HepG2 (cell line): ENCODE data around the gene CCDC154. TPM values are rescaled to one million over a fixed set of nuclear protein-coding genes. Genes with fewer than 3 reads are reported as not detected.

Experiments
- ATAC-seq: fragments of 200-7000 bp; cut with Tn5 transposase; 3 replicates; pipeline ENCODE4 v1.9.1; 2020; ENCODE audit warnings: mild to moderate bottlenecking, moderate library complexity
- BruUV-seq: library from RNA; stranded (reverse); fragments of 400-500 nt; replicated peaks from 2 replicates; lab custom pipeline; 2021; lab: Mats Ljungman, UMichigan
- CTCF ChIA-PET: fragments of 300-600 bp; formaldehyde crosslinking; extraction: SDS; loops from one replicate; lab custom pipeline; 2021; ENCODE audit warnings: low total read pairs, inconsistent platforms, low intra/inter-chr PET ratio; lab: Yijun Ruan, JAX
- POLR2A ChIA-PET: fragments of 350-600 bp; sonication (Branson Sonifier 250); formaldehyde crosslinking; loops from one replicate; lab custom pipeline; 2020; ENCODE audit warnings: antibody characterized with exemption, inconsistent platforms; lab: Yijun Ruan, JAX
- DNase-seq: peaks from one replicate; pipeline ENCODE4 v3.0.0-alpha.2; 2015; ENCODE audit warnings: low spot score
- FAIRE-seq: peaks from 3 replicates; lab custom pipeline; 2011; peaks lifted over from hg19 to GRCh38; lab: Jason Lieb, UNC
- H2AFZ ChIP-seq: one replicate; pipeline ENCODE4 v1.6.1; 2011; ENCODE audit warnings: low read length, inconsistent platforms
- H3K27ac ChIP-seq: fragments of 300-600 bp; 3 replicates; pipeline ENCODE4 v1.8.0; 2011; ENCODE audit warnings: mixed run types, mild to moderate bottlenecking, mixed read lengths, low read length, inconsistent platforms; ENCODE audit not compliant: insufficient read depth; ENCODE audit errors: extremely low read length
- H3K27me3 ChIP-seq, 2 experiments: fragments of 200-600 bp in 1 of 2; 2 replicates in 1 of 2; 3 replicates in 1 of 2; pipeline versions ENCODE4 v1.6.0 to v1.8.0; 2011; ENCODE audit warnings: low read length in 2 of 2, mild to moderate bottlenecking in 2 of 2, moderate library complexity in 2 of 2, inconsistent platforms in 1 of 2; ENCODE audit not compliant: insufficient read depth in 2 of 2, control insufficient read depth in 1 of 2
- H3K36me3 ChIP-seq, 2 experiments: fragments of 200-600 bp in 1 of 2; replicated peaks in 1 of 2; 2 replicates in 1 of 2; 3 replicates in 1 of 2; pipeline versions ENCODE4 v1.5.1 to v1.8.0; 2011; ENCODE audit warnings: low read length in 2 of 2, inconsistent platforms in 1 of 2; ENCODE audit not compliant: insufficient read depth in 2 of 2, control insufficient read depth in 1 of 2
- H3K4me1 ChIP-seq: 2 replicates; pipeline ENCODE4 v1.5.1; 2012; ENCODE audit warnings: low read length, inconsistent platforms; ENCODE audit not compliant: insufficient read depth
- H3K4me2 ChIP-seq: 2 replicates; pipeline ENCODE4 v1.6.0; 2011; ENCODE audit warnings: low read depth, low read length, inconsistent platforms
- H3K4me3 ChIP-seq, 3 experiments: fragments of 200-600 bp in 1 of 3; sonication (generic), shearing (Covaris generic) in 1 of 3; replicated peaks in 1 of 3; 2 replicates each; pipeline ENCODE4 v1.5.1; 2011 to 2016; ENCODE audit warnings: low read length in 3 of 3, inconsistent platforms in 2 of 3, low read depth in 2 of 3, mild to moderate bottlenecking in 2 of 3, control low read depth in 1 of 3, mixed read lengths in 1 of 3; ENCODE audit not compliant: insufficient read depth in 1 of 3
- H3K79me2 ChIP-seq: one replicate; pipeline ENCODE4 v1.6.1; 2011; ENCODE audit warnings: low read length, inconsistent platforms; ENCODE audit not compliant: insufficient read depth
- H3K9ac ChIP-seq: 2 replicates; pipeline ENCODE4 v1.6.0; 2011; ENCODE audit warnings: mild to moderate bottlenecking, low read depth, low read length, inconsistent platforms; ENCODE audit not compliant: insufficient read depth
- H3K9me3 ChIP-seq: 2 replicates; pipeline ENCODE4 v1.5.1; 2012; ENCODE audit warnings: mild to moderate bottlenecking, low read length
- H4K20me1 ChIP-seq: 2 replicates; pipeline ENCODE4 v1.6.0; 2011; ENCODE audit warnings: inconsistent platforms, mild to moderate bottlenecking, low read length, moderate library complexity; ENCODE audit not compliant: insufficient read depth
- ARID2 ChIP-seq: sonication (generic); formaldehyde crosslinking; IDR thresholded peaks from 2 replicates; pipeline ENCODE4 v1.8.1; 2022; ENCODE audit warnings: mild to moderate bottlenecking, missing genetic modification reagents, borderline replicate concordance
- ARID3A ChIP-seq: IDR thresholded peaks from 2 replicates; pipeline ENCODE4 v1.6.1; 2012; ENCODE audit warnings: low read depth, low read length, improper control_type of control experiment
- ARNT2 ChIP-seq: sonication (generic); formaldehyde crosslinking; IDR thresholded peaks from 2 replicates; pipeline ENCODE4 v1.8.0; 2022; ENCODE audit warnings: mild to moderate bottlenecking, low read depth, missing genetic modification reagents, moderate library complexity
- CREM ChIP-seq, 2 experiments: sonication (generic) in 1 of 2; formaldehyde crosslinking in 1 of 2; IDR thresholded peaks; 2 replicates each; pipeline versions ENCODE4 v1.4.0 to v1.6.1; 2016 to 2020; ENCODE audit warnings: antibody characterized with exemption in 1 of 2, mild to moderate bottlenecking in 1 of 2, missing genetic modification reagents in 1 of 2
- MXD1 ChIP-seq: sonication (generic); formaldehyde crosslinking; IDR thresholded peaks from 2 replicates; pipeline ENCODE4 v1.4.0; 2020; ENCODE audit warnings: mild to moderate bottlenecking, missing genetic modification reagents
- RBM39 ChIP-seq: fragments of 200-400 bp; formaldehyde crosslinking; IDR thresholded peaks from one replicate; pipeline ENCODE4 v1.6.1; 2018; ENCODE audit warnings: antibody characterized with exemption, mild to moderate bottlenecking, low read depth, low read length; ENCODE audit not compliant: poor library complexity, severe bottlenecking
- ZBTB33 ChIP-seq: sonication (generic); formaldehyde crosslinking; IDR thresholded peaks from 2 replicates; pipeline ENCODE4 v1.4.0; 2020; ENCODE audit warnings: missing genetic modification reagents
- ZNF44 ChIP-seq: sonication (generic); formaldehyde crosslinking; IDR thresholded peaks from 2 replicates; pipeline ENCODE4 v1.5.1; 2020; ENCODE audit warnings: mild to moderate bottlenecking, missing genetic modification reagents
- WGBS: methylation state at CpG from one replicate; pipeline ENCODE4 v1.1.6; 2017; ENCODE audit warnings: low lambda C conversion rate; 5-methylcytosine and 5-hydroxymethylcytosine counted together
- in situ Hi-C: cut with HindIII; loops from 2 replicates; pipeline ENCODE4 v1.10.0; 2017; ENCODE audit warnings: low pct_unique_long_range_greater_than_20kb; ENCODE audit not compliant: extremely low pct_ligation_motif_present
- intact Hi-C: fragments of 100-400 bp; cut with micrococcal nuclease; formaldehyde crosslinking; loops from one replicate; pipeline ENCODE4 v1.10.0; 2022; ENCODE audit not compliant: unreplicated experiment
- polyA plus RNA-seq, 8 experiments: library from polyadenylated mRNA; depleted of rRNA in 3 of 8; stranded (reverse) in 7 of 8; unstranded in 1 of 8; fragments of >200 nt; fragmentation: Illumina TruSeq in 4 of 8; extraction: Trizol in 4 of 8; gene quantifications; 2 replicates each; pipeline versions ENCODE4 v1.2.1 to v1.2.3, GENCODE V29; 2011 to 2016; ENCODE audit warnings: low read depth in 4 of 8, missing spikeins in 1 of 8, mixed read lengths in 1 of 8; ENCODE audit not compliant: insufficient read depth in 1 of 8
- total RNA-seq, 5 experiments: library from RNA; depleted of rRNA; stranded (reverse); fragments of >200 nt; fragmentation: Illumina TruSeq; extraction: Trizol; gene quantifications; 2 replicates each; pipeline ENCODE4 v1.2.3, GENCODE V29; 2016; ENCODE audit warnings: low read depth in 1 of 5
- TF ChIP-seq, protein P1 (sequence below): sonication (generic); formaldehyde crosslinking; IDR thresholded peaks from 2 replicates; pipeline ENCODE4 v1.5.1; 2020; ENCODE audit warnings: missing genetic modification reagents, mild to moderate bottlenecking, borderline replicate concordance
- TF ChIP-seq, protein P2 (sequence below): sonication (generic); formaldehyde crosslinking; IDR thresholded peaks from 2 replicates; pipeline ENCODE4 v1.4.0; 2020; ENCODE audit warnings: missing genetic modification reagents, low read depth, mild to moderate bottlenecking, borderline replicate concordance

The CCDC154 gene
- total and polyA plus RNA-seq, 2 of the 13 experiments (the other 11 are each of a cell fraction or from before 2014, with no cell fraction given): 0.92 to 1.5 TPM

- no TSS peak for BruUV-seq
- WGBS: 20% methylated on average over 2 of the region's 11 CpGs
- in situ Hi-C loops (no loop called here), intact Hi-C loops (no loop called here)
- H2AFZ ChIP-seq: no peak overlapping the region
- ChIA-PET CTCF (no interaction called here), POLR2A (interaction anchor here (1.0 to 3.1 kb wide), 3 partner anchors 8 to 47 kb away, joined by 3 to 47 read pairs (median 3); partner anchors contain the start of gene UQCC4)
- TF ChIP-seq, protein P1, sequence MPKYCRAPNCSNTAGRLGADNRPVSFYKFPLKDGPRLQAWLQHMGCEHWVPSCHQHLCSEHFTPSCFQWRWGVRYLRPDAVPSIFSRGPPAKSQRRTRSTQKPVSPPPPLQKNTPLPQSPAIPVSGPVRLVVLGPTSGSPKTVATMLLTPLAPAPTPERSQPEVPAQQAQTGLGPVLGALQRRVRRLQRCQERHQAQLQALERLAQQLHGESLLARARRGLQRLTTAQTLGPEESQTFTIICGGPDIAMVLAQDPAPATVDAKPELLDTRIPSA (CRISPR knock-in tag): 0 out of 2 replicates have a peak, but pooled peaks have one; percentile 32
- TF ChIP-seq ARID2 (CRISPR knock-in tag): no peak
- peak; percentile 10 for TF ChIP-seq RBM39
- no peak for TF ChIP-seq ZNF44
- TF ChIP-seq ARNT2 (CRISPR knock-in tag): 0 out of 2 replicates have a peak, but pooled peaks have one; percentile 24
- DNase-seq: no peak
- no peak overlapping the region for H3K27ac ChIP-seq
- no peak overlapping the region for H3K9ac ChIP-seq
- no peaks in the 10 kb centered on the region for H3K79me2 ChIP-seq
- peak overlapping the region in 1 of 3 experiments; percentile 26; a peak in 1 of 6 replicates for H3K4me3 ChIP-seq
- peaks cover 46% of the 10 kb centered on the region for H3K4me1 ChIP-seq
- no peaks in the 10 kb centered on the region for H3K9me3 ChIP-seq
- H3K27me3 ChIP-seq: peaks cover 10 to 41% of the 10 kb centered on the region in 2 experiments
- no peak for FAIRE-seq
- ATAC-seq: no peak
- no peaks in the 10 kb centered on the region for H3K36me3 ChIP-seq
- H3K4me2 ChIP-seq: peak overlapping the region; percentile 95; the same call in 1 of the 2 replicates
- H4K20me1 ChIP-seq: no peaks in the 10 kb centered on the region
Observed at GRCh38 chr16:1429012-1429411, 15.3 kb downstream of the CCDC154 start.

DNA sequence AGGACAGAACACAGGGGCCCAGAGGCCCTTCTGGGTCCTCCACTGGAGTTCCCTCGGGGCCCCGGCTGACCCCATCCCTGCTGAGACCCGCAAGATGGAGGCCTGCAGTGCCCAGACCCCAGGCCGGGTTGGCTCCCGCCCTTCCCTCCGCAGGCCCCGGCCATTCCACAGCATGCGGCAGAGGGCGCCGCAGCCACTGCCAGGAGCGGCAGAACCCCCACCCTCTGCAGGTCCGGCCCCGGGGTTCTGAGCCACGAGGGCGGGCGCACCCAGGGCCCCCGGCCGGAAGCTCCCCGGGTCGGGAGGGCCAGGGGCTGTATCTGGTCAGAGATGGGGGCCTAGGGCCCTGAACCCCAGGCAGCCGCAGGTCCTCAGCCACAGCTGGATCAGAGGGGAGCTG, 15.8 kb downstream of the CCDC154 start:
- FAIRE-seq (no peak), ATAC-seq (peak; percentile 55), DNase-seq (no peak)
- no peaks in the 10 kb centered on the region for H4K20me1 ChIP-seq
- peak overlapping the region; percentile 95; the same call in 1 of the 2 replicates for H3K4me2 ChIP-seq
- H3K4me3 ChIP-seq: peak overlapping the region in 1 of 3 experiments; percentile 26; a peak in 1 of 6 replicates
- intact Hi-C loops (no loop called here), in situ Hi-C loops (no loop called here)
- H3K36me3 ChIP-seq: no peaks in the 10 kb centered on the region
- no peak overlapping the region for H3K9ac ChIP-seq
- no peaks in the 10 kb centered on the region for H3K9me3 ChIP-seq
- ChIA-PET CTCF (no interaction called here), POLR2A (interaction anchor here (1.0 to 3.1 kb wide), 3 partner anchors 8 to 48 kb away, joined by 3 to 47 read pairs (median 3); partner anchors contain the start of gene UQCC4)
- no peak overlapping the region for H2AFZ ChIP-seq
- peaks cover 41% of the 10 kb centered on the region for H3K4me1 ChIP-seq
- no TSS peak for BruUV-seq
- no CpG with 5 or more reads among the region's 21 CpGs for WGBS
- H3K27ac ChIP-seq: no peak overlapping the region
- H3K79me2 ChIP-seq: no peaks in the 10 kb centered on the region
- peaks cover 10 to 39% of the 10 kb centered on the region in 2 experiments for H3K27me3 ChIP-seq
- TF ChIP-seq RBM39 (peak; percentile 32), ZBTB33 (CRISPR knock-in tag) (0 out of 2 replicates have a peak, but pooled peaks have one; percentile 14), MXD1 (peak; percentile 28; the same call in 1 of the 2 replicates), ARID3A (no peak), CREM (IDR thresholded peaks at IDR 0.05) (no peak), CREM (CRISPR knock-in tag; IDR thresholded peaks at IDR 0.05) (no peak)
- TF ChIP-seq, protein P2, sequence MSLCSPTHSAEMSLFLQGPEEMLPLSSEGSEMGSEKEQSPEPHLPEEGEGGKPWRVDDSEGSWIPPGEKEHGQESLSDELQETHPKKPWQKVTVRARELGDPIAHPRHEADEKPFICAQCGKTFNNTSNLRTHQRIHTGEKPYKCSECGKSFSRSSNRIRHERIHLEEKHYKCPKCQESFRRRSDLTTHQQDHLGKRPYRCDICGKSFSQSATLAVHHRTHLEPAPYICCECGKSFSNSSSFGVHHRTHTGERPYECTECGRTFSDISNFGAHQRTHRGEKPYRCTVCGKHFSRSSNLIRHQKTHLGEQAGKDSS (CRISPR knock-in tag): peak; percentile 70; the same call in 1 of the 2 replicates
